Caki2 (cell line): ENCODE measurements around the gene HOXB7. TPM values are rescaled to one million over a fixed set of nuclear protein-coding genes. Genes with fewer than 3 reads are reported as not detected.

ENCODE experiments used
- DNase-seq: peaks from one replicate; pipeline ENCODE4 v3.0.0-alpha.2; 2015; ENCODE audit warnings: low read depth
- in situ Hi-C: cut with HindIII; loops from 2 replicates; pipeline ENCODE4 v1.10.0; 2016; ENCODE audit warnings: low sequenced_read_pairs, low pct_unique_long_range_greater_than_20kb, mixed read lengths
- total RNA-seq: library from RNA; depleted of rRNA; stranded (reverse); fragments of >200 nt; shearing (Covaris generic); gene quantifications from 2 replicates; pipeline ENCODE4 v1.2.3, GENCODE V29; 2014; ENCODE audit warnings: low replicate concordance

HOXB7 gene
- total RNA-seq, 1 experiment from 2014 or later = 21.5 TPM

GRCh38 chr17:48639136-48639535, 28.3 kb upstream of the HOXB7 start:
- in situ Hi-C loops = no loop called here
- DNase-seq = no peak

DNA sequence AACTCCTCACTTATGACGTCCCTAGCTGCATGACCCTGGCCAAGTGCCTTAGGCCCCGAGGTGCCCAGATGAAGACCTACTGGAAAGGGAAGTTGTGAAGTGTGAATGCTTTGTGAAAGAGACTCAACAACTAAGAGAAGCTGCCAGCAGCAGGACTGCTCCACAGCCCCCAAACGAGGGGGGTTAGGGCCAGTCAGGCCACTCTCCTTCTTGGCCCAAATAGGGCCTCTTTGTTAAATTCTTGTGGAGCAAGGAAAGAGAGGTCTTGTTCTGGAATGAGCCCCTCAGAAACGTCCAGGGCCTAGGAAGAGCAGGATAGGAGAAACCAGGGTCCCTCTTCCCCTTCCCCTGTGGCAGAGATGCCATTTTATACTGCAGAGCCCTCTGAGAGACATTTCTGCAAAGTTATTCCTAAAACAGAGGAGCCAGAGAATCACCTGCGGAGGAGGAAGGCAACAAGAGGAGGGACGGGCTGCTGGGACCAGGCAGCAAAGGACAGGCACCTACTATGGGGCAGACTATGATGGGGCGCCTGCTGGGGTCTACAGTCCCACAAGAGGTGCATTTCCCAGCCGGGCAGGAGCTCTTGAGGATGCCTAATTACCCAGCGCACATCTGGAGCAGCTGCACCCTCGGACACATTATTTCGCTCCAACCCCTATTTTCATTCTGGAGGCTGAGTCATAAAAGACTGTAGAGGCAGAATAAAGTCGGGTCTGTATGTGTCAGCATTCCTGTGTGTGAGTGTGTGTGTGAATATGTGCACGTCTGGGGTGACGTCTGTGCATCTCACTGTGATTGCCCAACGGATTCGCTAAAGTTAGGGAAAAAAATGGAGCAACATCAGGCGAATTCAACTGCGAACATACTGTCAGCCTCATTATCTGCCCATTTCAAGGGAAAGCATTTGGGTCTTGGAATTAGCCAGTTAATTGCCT, 26.8 kb upstream of the HOXB7 start:
- in situ Hi-C loops = no loop called here
- no peak for DNase-seq

DNA sequence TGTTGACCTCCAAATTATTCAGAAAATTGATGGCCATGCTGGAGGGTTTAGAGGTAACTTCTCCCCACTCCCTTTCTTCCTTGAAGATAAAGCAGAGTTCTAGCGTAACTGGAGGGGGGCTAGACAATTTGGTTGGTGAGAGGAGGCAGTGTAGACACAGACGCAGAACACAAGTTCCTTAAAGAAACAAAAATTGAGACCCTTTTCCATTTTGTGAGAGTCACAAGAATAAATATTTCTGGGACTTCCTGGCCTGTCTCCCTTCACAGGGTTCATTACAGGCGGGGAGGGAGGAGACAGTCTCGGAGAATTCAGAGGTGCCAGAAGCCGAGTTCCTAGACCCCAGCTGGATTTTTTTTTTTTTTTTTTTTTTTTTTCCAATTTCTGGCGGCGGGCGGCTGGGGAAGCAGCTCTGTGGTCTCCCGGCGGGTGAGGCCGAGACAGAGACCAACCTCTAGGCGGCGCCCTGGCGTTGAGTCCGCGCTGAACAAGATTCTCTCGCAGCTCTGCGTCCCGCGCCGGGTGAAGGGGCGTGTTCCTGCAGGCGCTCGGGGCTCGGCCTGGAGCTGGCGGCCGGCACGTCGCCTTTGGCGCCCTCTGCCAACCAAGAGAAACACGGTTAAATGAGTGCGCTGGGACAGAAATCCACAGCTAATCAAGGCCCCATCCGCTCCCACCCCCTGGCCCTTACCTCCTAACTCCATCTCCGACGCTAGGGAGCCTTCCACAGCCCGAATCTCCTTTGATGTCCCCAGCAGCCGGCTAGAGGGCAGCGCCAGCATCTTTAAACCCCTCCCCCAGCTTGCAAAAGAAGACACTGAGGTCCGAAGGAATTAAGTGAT, 25.6 kb upstream of the HOXB7 start:
- DNase-seq = peak; percentile 74
- in situ Hi-C loops = no loop called here

DNA sequence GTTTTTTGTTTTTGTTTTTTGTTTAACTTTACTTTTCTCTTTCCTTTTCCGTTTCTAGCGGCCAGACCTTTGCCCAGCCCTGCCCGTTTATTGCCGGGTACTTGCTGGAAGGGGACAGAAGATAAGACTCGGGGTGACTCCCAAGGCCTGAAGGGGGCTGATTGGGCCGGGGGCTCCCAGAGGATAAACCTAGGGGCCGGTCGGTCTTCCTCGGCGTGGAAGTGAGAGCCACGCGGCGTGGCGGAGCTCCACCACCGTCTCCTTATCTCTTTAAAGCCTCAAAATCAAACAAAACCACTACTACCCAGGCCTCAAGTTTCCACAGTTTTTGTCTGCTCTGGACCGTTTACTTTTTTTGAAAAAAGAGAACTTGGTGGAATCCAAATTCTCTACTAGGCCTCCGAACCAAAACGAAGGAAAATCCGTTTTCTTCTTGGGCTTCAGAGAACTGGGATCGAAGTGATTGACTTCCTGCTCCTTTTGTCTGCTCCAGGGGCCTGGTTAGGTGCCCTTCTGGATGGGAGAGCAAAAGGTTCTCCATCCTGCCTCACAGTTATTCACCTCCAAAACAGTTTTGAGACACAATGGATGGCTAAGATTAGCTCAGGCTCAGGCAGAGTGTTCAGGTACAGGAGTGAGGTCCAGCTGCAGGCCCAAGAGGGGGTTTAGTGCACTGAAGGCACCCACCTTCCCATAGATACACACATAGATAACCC, 23.8 kb upstream of the HOXB7 start:
- DNase-seq = no peak
- in situ Hi-C loops = no loop called here

DNA sequence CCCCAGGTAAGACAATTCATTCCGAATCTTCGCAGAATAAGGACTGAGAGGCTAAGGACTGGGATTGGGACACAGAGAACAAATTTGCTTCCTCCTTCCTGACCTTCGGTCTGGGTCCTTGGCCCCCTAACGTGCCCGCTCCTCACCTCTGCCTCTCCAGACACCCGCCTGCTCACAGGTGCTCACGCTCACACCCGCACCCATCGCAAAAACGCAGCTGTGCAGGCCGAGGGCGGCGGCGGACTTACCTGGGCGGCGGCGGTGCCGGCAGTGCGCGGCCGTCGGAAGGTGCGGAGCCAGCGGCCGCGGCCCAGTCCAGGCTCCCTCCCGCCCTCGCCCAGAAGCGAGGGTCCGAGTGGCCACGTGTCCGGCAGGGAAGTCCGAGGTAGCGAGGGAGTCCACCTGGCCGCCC, 22.5 kb upstream of the HOXB7 start:
- in situ Hi-C loops = no loop called here
- DNase-seq = no peak

DNA sequence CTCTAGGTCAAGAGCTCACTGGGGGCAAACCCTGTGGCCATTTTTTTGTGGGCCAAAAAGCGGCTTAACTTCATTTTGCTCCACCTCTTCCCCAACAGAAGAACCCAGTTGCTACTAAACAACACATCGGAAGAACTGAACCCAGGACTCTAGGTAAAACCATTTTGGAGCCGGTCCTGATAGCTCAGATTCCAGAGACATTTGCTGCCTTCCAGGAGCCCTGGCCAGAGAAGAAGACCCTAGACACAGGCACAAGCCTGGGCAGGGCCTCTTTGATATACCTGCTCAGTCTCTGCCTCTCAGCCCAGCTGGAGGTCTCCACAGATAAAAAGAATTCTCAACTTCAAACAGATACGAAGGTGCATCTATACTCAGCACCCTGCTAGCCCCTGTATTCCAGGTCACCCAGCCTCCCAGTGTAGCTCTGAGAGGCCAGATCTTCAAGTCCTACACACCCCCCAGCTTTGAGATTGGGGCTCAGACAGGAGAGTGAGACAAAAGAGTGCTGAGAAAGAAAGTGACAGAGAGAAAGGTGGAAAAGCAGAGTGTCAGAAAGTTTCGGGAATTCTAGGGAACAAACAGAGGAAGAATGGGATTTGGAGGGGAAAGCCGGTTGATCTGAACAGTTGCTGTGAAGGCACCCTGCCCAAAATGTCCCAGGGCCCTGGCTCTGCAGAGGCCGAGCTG, 21.9 kb upstream of the HOXB7 start:
- DNase-seq = no peak
- in situ Hi-C loops = no loop called here

DNA sequence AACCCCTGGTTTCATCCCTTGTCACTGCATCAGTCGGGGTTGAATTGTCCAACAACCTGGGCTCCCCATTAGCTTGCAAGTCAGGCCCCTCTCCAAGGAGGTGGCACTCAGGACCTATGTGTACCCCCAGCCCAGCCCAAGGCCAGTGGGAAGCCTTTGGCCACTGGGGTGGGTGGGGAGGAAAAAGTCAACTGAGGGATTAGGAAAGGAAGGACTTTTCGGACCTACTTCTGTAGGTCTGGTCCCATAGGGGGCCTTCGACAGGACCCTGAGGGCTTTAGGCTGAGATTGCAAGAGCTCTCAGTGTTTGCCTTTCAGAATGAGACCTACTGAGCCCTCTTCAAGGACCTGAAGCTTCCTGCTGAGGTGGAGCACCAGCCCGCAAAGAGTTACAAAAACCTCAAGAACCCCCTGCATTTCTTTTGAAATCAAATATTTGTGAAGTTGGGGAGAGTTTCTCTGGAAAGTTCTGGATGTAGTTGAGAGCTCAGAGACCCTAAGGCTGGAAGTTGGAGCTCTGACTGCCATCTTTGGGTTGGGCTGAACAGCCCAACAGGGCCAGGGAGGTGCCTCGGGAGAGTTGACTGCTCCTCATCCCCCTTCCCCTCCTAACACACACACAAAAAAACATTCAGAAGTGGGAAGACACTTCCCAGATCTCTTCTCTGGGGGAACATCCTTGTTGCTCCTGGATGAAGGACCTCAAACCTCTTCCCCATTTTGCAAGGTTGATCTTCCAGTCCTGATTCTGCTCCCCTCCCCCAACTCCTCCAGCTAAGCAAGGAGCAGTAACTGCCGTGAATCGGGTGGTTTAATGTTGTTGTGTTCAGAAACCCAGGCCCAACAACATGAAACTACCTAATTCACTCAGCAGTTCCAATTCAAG, 21.1 kb upstream of the HOXB7 start:
- in situ Hi-C loops = no loop called here
- DNase-seq = no peak

GRCh38 chr17:48630925-48631692, 20.3 kb upstream of the HOXB7 start:
- in situ Hi-C loops = no loop called here
- DNase-seq = no peak

GRCh38 chr17:48630009-48630924, 19.4 kb upstream of the HOXB7 start:
- in situ Hi-C loops = no loop called here
- no peak for DNase-seq

DNA sequence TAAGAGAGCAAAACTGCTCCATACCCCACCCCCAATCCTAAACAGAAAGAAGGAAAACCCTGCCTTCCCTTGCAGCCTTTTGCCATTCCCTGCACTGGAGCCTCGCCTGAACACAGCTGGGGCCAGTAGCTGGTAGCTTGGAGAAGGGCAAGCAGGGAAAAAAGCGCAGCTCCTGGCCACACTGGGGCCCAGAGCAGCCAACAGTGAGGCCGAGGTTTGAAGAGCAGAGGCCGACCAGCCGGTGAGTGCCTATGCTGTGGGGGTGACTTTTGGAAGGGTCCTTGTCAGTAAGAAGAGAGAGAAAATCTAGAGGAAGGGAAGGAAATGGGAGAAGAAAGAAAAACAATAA, 18.6 kb upstream of the HOXB7 start:
- in situ Hi-C loops = no loop called here
- DNase-seq = no peak

DNA sequence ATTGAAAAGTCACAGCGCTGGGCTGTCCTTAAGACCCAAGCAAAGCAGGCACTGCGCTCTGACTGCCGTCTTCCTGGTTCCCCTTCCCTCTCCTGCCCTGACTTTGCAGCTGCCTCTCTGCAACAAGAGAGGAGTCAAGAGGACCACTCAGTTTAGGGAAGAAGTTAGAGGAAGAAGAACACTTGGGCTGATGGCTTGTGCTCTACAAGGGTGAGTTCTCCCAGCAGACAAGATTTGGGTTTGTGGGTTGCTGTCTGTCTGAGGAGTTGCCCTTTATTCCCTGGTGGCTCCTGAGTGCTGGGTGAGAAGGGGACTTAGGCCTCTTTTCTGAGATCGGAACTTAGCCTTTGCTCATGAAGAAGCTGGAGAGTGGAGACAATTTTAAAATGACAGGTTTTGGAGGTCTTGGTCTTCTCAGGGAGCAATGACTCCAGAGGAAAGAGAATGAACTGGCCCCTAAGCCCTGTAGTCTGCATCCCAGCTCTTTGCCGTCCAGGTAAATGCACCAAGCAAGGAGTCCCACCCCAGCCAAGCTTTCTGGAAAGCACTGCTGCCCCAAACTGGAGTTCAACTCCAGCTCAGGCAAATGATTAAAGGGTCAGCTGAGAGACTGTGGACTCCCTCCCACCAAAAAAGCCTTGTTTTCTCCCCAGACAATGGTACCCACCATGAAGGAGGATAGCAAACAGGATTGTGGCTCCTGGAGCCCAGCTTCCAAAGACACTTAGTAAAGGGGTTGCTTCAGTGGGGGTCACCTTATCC, 18.0 kb upstream of the HOXB7 start:
- in situ Hi-C loops = no loop called here
- DNase-seq = no peak

DNA sequence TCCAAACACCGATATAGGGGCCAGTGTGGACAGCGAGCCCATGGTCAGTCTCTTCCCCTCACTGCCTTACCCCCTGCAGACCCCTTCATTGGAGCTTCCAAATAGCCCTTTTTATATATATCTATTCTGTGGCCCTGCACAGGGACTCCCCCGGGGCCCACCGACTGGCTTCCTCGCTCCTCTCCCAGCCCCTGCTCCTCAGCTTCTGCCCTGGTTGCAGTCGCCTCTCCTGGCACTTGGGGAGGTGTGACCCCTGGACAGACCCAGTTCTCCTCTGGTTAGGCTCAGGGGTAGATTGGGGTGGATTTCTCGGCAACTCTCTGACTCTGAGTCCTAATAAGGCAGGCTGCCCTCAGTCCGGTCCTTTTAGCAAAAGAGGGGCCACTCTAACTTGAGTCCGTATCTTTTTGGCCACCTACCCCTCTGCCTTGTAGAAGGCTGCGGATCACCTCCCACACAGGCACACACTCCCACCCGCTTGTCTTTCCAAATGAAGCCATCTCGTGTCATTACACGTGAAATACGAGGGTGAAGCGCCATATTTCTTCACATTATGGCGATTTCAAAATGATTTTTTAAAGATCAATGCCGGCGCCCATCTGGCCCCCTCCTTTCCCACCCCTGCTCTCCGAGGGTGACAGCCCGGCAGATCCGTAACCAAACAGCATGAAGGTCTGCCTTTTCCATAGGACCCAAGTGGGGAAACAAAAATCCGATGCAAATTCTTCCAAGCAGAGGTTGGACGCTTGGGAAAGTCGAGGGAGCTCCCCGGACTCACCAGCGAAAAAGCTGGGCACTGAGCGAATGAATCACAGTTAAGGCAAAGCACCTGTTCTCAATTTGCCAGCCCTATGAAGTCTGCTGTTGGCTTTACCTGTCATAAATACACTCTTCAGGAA, 17.1 kb upstream of the HOXB7 start:
- in situ Hi-C loops = no loop called here

GRCh38 chr17:48627118-48627597, 16.3 kb upstream of the HOXB7 start:
- no peak for DNase-seq
- in situ Hi-C loops = no loop called here

More for the DNA sequence above, 17.1 kb upstream of the HOXB7 start:
- no peak for DNase-seq
